ENCODE measurements around the gene NHERF1. TPM values are rescaled to one million over a fixed set of nuclear protein-coding genes. Genes with fewer than 3 reads are reported as not detected.

Gene NHERF1
- total RNA-seq, result 100 to 1,000 TPM; 241 to 244 TPM

DNA sequence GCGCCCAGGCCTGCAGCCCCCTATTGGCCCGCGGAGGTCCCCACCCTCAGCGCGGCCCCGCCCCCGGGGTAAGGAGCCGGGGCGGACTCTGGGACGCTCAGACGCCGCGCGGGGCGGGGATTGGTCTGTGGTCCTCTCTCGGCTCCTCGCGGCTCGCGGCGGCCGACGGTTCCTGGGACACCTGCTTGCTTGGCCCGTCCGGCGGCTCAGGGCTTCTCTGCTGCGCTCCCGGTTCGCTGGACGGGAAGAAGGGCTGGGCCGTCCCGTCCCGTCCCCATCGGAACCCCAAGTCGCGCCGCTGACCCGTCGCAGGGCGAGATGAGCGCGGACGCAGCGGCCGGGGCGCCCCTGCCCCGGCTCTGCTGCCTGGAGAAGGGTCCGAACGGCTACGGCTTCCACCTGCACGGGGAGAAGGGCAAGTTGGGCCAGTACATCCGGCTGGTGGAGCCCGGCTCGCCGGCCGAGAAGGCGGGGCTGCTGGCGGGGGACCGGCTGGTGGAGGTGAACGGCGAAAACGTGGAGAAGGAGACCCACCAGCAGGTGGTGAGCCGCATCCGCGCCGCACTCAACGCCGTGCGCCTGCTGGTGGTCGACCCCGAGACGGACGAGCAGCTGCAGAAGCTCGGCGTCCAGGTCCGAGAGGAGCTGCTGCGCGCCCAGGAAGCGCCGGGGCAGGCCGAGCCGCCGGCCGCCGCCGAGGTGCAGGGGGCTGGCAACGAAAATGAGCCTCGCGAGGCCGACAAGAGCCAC lies at the start of gene NHERF1:
Gene NHERF1 (plus strand): TSS at position 100 of the 750 bp plus-strand sequence. CDS start 219 bp downstream, at position 319.
- ATAC-seq (ENCODE audit: low read depth), result peak; percentile 85
- H3K4me1 Mint-ChIP-seq, result peaks cover 56% of the 10 kb centered on the region
- peak within 1 kb of the TSS; percentile 93 for H3K4me3 Mint-ChIP-seq
- H3K36me3 Mint-ChIP-seq, result peaks cover 33% of the 10 kb centered on the region
- no peaks in the 10 kb centered on the region for H3K27me3 Mint-ChIP-seq
- no peaks in the 10 kb centered on the region for H3K9me3 Mint-ChIP-seq
- POLR2A ChIA-PET, result interaction anchor here (0.7 to 4.1 kb wide), 12 partner anchors 7 to 305 kb away, joined by 3 to 70 read pairs (median 10); partner anchors contain the start of genes FDXR, NAT9 and RAB37
- peak; percentile 99 for DNase-seq
- H3K27ac Mint-ChIP-seq, result peak within 1 kb of the TSS; percentile 77

- Mint-ChIP-seq H3K27me3 (peaks cover 18% of the 10 kb centered on the region), H3K4me1 (no peaks in the 10 kb centered on the region), H3K36me3 (peaks cover 2% of the 10 kb centered on the region), H3K27ac (no peak overlapping the region), H3K9me3 (peaks cover 1% of the 10 kb centered on the region), H3K4me3 (no peak overlapping the region)
- DNase-seq, result no peak
- POLR2A ChIA-PET, result no interaction called here
- no peak for ATAC-seq (ENCODE audit: low read depth)
Measured at GRCh38 chr17:74699236-74699635, 49.2 kb upstream of the NHERF1 start.

- H3K4me3 Mint-ChIP-seq, result no peak overlapping the region
- DNase-seq (no peak), ATAC-seq (ENCODE audit: low read depth) (no peak)
- H3K27me3 Mint-ChIP-seq, result peaks cover 31% of the 10 kb centered on the region
- no peaks in the 10 kb centered on the region for H3K4me1 Mint-ChIP-seq
- POLR2A ChIA-PET, result interaction anchor here (0.6 to 1.0 kb wide), 2 partner anchors 83 to 252 kb away, joined by 3 read pairs; no protein-coding TSS in a partner anchor
- no peak overlapping the region for H3K27ac Mint-ChIP-seq
- no peaks in the 10 kb centered on the region for H3K9me3 Mint-ChIP-seq
- H3K36me3 Mint-ChIP-seq, result no peaks in the 10 kb centered on the region
Measured at GRCh38 chr17:74702116-74702871, 46.1 kb upstream of the NHERF1 start.

DNA sequence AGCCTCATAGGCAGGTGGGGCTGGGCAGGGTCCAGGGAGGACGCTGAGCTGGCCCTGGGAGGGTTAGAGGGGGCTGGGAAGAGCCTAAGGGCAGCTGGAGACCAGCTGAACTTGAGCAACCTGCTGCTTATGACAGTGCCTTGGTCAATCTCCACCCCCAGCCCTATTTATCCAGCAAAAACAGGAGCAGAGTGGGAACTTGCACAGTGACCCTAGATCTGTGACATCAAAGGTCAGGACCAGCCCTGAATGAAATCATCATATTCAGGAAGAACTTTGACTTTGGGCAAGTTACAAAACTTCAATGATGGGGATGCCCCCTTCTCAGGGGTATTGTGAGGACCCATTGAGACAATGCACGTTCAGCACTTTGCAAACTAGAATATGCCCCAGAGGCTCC lies 45.1 kb upstream of the NHERF1 start:
- Mint-ChIP-seq H3K27ac (no peak overlapping the region), H3K36me3 (no peaks in the 10 kb centered on the region), H3K4me1 (no peaks in the 10 kb centered on the region), H3K9me3 (no peaks in the 10 kb centered on the region), H3K4me3 (no peak overlapping the region), H3K27me3 (peaks cover 31% of the 10 kb centered on the region)
- DNase-seq, result no peak
- POLR2A ChIA-PET, result no interaction called here
- no peak for ATAC-seq (ENCODE audit: low read depth)

- no peaks in the 10 kb centered on the region for H3K4me1 Mint-ChIP-seq
- no peaks in the 10 kb centered on the region for H3K9me3 Mint-ChIP-seq
- no peak for DNase-seq
Measured at GRCh38 chr17:74704544-74704943, 43.9 kb upstream of the NHERF1 start.

GRCh38 chr17:74711058-74711824 lies 37.2 kb upstream of the NHERF1 start:
- Mint-ChIP-seq H3K4me1 (peaks cover 6% of the 10 kb centered on the region), H3K4me3 (no peak overlapping the region), H3K27me3 (peaks cover 58% of the 10 kb centered on the region), H3K36me3 (no peaks in the 10 kb centered on the region), H3K9me3 (no peaks in the 10 kb centered on the region), H3K27ac (no peak overlapping the region)
- DNase-seq (no peak), ATAC-seq (ENCODE audit: low read depth) (peak; percentile 30)
- POLR2A ChIA-PET, result no interaction called here

More at GRCh38 chr17:74704544-74704943, 43.9 kb upstream of the NHERF1 start:
- no peak overlapping the region for H3K4me3 Mint-ChIP-seq
- ATAC-seq (ENCODE audit: low read depth), result no peak
- POLR2A ChIA-PET, result no interaction called here
- H3K27ac Mint-ChIP-seq, result no peak overlapping the region
- peaks cover 33% of the 10 kb centered on the region for H3K27me3 Mint-ChIP-seq
- H3K36me3 Mint-ChIP-seq, result no peaks in the 10 kb centered on the region

GRCh38 chr17:74712301-74712700 lies 36.1 kb upstream of the NHERF1 start:
- Mint-ChIP-seq H3K4me1 (peaks cover 6% of the 10 kb centered on the region), H3K27me3 (peaks cover 53% of the 10 kb centered on the region), H3K9me3 (no peaks in the 10 kb centered on the region), H3K27ac (no peak overlapping the region), H3K36me3 (no peaks in the 10 kb centered on the region), H3K4me3 (no peak overlapping the region)
- DNase-seq (no peak), ATAC-seq (ENCODE audit: low read depth) (no peak)
- POLR2A ChIA-PET, result no interaction called here

- Mint-ChIP-seq H3K27ac (no peak within 1 kb of the TSS), H3K4me3 (no peak within 1 kb of the TSS)
Measured at GRCh38 chr17:74712756-74713155, 35.7 kb upstream of the NHERF1 start, which contains the start of gene CD300LF. Gene CD300LF (minus strand): TSS chr17:74712923. CDS start chr17:74712866, 57 bp downstream.

DNA sequence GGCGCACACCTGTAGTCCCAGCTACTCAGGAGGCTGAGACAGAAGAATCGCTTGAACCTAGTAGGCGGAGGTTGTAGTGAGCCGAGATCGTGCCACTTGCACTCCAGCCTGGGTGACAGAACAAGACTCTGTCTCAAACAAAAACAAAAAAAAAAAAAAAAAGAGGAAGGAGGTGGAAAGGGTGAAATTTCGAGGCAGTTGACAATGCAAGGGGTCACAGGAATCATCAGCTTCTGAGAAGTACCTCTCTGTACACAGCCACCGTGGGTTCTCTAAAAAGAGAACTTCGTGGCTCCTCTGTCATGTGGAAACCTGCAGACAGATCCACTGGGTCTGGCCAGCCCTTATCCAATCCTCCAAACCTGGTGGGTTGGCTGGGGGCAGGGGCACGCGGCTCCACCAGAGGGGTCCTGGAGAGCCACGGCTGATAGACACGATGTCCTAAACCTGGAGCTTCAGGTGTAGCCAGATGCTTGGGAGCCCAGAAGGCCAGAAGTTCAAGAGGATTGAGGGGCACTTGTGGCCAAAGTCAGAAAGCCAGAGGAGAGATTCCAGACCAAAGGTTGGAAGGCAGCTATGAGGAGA lies 35.2 kb upstream of the NHERF1 start:
- no peaks in the 10 kb centered on the region for H3K36me3 Mint-ChIP-seq
- H3K4me1 Mint-ChIP-seq, result peaks cover 6% of the 10 kb centered on the region
- no peaks in the 10 kb centered on the region for H3K9me3 Mint-ChIP-seq
- DNase-seq, result no peak
- H3K27me3 Mint-ChIP-seq, result peaks cover 56% of the 10 kb centered on the region
- POLR2A ChIA-PET, result no interaction called here
- no peak for ATAC-seq (ENCODE audit: low read depth)
- H3K4me3 Mint-ChIP-seq, result no peak overlapping the region
- H3K27ac Mint-ChIP-seq, result no peak overlapping the region

More at GRCh38 chr17:74712756-74713155, 35.7 kb upstream of the NHERF1 start, which contains the start of gene CD300LF:
- POLR2A ChIA-PET, result no interaction called here
- H3K4me1 Mint-ChIP-seq, result peaks cover 6% of the 10 kb centered on the region
- H3K36me3 Mint-ChIP-seq, result no peaks in the 10 kb centered on the region
- peaks cover 56% of the 10 kb centered on the region for H3K27me3 Mint-ChIP-seq
- DNase-seq (no peak), ATAC-seq (ENCODE audit: low read depth) (no peak)
- no peaks in the 10 kb centered on the region for H3K9me3 Mint-ChIP-seq

GRCh38 chr17:74715144-74715543 lies 33.3 kb upstream of the NHERF1 start:
- H3K27me3 Mint-ChIP-seq, result peaks cover 61% of the 10 kb centered on the region
- no peaks in the 10 kb centered on the region for H3K9me3 Mint-ChIP-seq
- no peak overlapping the region for H3K4me3 Mint-ChIP-seq
- ATAC-seq (ENCODE audit: low read depth) (no peak), DNase-seq (no peak)
- H3K36me3 Mint-ChIP-seq, result no peaks in the 10 kb centered on the region
- H3K4me1 Mint-ChIP-seq, result peaks cover 6% of the 10 kb centered on the region
- no peak overlapping the region for H3K27ac Mint-ChIP-seq
- POLR2A ChIA-PET, result no interaction called here

DNA sequence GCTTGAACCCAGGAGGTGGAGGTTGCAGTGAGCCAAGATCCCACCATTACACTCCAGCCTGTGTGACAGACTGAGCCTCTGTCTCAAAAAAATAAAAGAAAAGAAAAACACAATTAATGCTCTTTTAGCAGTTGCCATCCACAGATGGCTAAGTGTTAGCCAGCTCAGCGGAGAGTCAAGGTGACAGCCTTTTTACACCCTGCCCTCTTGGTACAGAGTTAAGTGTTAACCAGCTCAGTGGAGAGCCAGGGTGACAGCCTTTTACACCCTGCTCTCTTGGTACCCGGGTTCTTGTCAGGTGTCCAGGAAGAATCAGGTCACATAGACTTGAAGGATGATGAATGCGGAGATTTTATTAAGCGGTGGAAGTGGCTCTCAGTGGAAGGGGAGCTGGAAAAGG lies 27.9 kb upstream of the NHERF1 start:
- peaks cover 5% of the 10 kb centered on the region for H3K4me1 Mint-ChIP-seq
- H3K4me3 Mint-ChIP-seq, result no peak overlapping the region
- no peak overlapping the region for H3K27ac Mint-ChIP-seq
- H3K27me3 Mint-ChIP-seq, result peaks cover 54% of the 10 kb centered on the region
- no peaks in the 10 kb centered on the region for H3K9me3 Mint-ChIP-seq
- H3K36me3 Mint-ChIP-seq, result no peaks in the 10 kb centered on the region
- no peak for DNase-seq
- ATAC-seq (ENCODE audit: low read depth), result no peak
- POLR2A ChIA-PET, result no interaction called here

DNA sequence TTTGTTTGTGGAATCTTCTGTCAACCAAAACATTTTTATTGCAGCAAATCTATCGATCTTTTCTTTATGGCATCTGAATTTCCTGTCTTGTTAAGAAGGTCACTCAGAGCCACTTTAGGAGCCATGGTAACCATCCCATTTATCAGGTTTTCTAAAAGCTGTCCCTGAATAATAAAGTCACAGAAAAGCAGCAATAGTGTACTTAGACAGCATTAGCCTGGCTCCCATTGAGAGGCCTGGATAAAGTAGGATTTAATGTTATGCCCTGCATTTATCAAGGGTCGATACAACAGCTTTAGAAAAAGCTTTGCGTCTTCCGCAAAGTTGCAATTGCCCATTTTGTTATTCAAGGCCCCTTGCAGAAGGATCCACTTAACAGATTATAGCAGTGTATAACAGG lies 25.6 kb upstream of the NHERF1 start:
- POLR2A ChIA-PET, result no interaction called here
- ATAC-seq (ENCODE audit: low read depth), result no peak
- Mint-ChIP-seq H3K27ac (no peak overlapping the region), H3K4me3 (no peak overlapping the region), H3K27me3 (peaks cover 42% of the 10 kb centered on the region), H3K9me3 (no peaks in the 10 kb centered on the region), H3K4me1 (peaks cover 5% of the 10 kb centered on the region), H3K36me3 (no peaks in the 10 kb centered on the region)
- DNase-seq, result no peak

- no peak for ATAC-seq (ENCODE audit: low read depth)
- Mint-ChIP-seq H3K36me3 (no peaks in the 10 kb centered on the region), H3K9me3 (no peaks in the 10 kb centered on the region), H3K4me3 (no peak overlapping the region), H3K27ac (no peak overlapping the region), H3K27me3 (peaks cover 37% of the 10 kb centered on the region), H3K4me1 (peaks cover 5% of the 10 kb centered on the region)
- no peak for DNase-seq
- POLR2A ChIA-PET, result no interaction called here
Measured at GRCh38 chr17:74723891-74724290, 24.5 kb upstream of the NHERF1 start.
